Neural progenitor cell (in vitro differentiated cells): ENCODE data around the gene PTP4A2. TPM values are rescaled to one million over a fixed set of nuclear protein-coding genes. Genes with fewer than 3 reads are reported as not detected.
"Not testable (repeated sequence)": the region's sequence is repeated elsewhere in the genome, so short reads cannot be mapped to it uniquely, and the experiment has no call there.

Source experiments
- DNase-seq: peaks from one replicate; pipeline ENCODE4 v3.0.0-alpha.2; 2016; ENCODE audit warnings: low spot score
- H2AFZ ChIP-seq: fragments of 200-600 bp; sonication (generic); replicated peaks from 2 replicates; pipeline ENCODE4 v1.6.1; 2016; ENCODE audit warnings: antibody characterized with exemption
- H3F3A ChIP-seq: fragments of 200-600 bp; sonication (generic); 2 replicates; pipeline ENCODE4 v1.6.1; 2016; ENCODE audit warnings: antibody characterized with exemption, low read depth
- H3K27ac ChIP-seq: fragments of 200-600 bp; sonication (generic); 2 replicates; pipeline ENCODE4 v1.5.1; 2016; ENCODE audit warnings: mild to moderate bottlenecking
- H3K27me3 ChIP-seq: fragments of 200-600 bp; sonication (generic); 2 replicates; pipeline ENCODE4 v1.6.1; 2016; ENCODE audit warnings: mild to moderate bottlenecking, moderate library complexity
- H3K36me3 ChIP-seq: fragments of 200-600 bp; sonication (generic); 2 replicates; pipeline ENCODE4 v1.5.1; 2016
- H3K4me1 ChIP-seq: fragments of 200-600 bp; sonication (generic); 2 replicates; pipeline ENCODE4 v1.6.1; 2016; ENCODE audit warnings: mixed run types
- H3K4me2 ChIP-seq: fragments of 200-600 bp; sonication (generic); 2 replicates; pipeline ENCODE4 v1.6.1; 2016
- H3K4me3 ChIP-seq: fragments of 200-600 bp; sonication (generic); 2 replicates; pipeline ENCODE4 v1.5.1; 2016
- H3K79me2 ChIP-seq: fragments of 200-600 bp; sonication (generic); 2 replicates; pipeline ENCODE4 v1.6.1; 2016; ENCODE audit warnings: low read depth
- H3K9ac ChIP-seq: fragments of 200-600 bp; sonication (generic); 2 replicates; pipeline ENCODE4 v1.6.1; 2016
- H3K9me3 ChIP-seq: fragments of 200-600 bp; sonication (generic); 2 replicates; pipeline ENCODE4 v1.5.1; 2016; ENCODE audit warnings: low read depth
- H4K20me1 ChIP-seq: fragments of 200-600 bp; sonication (generic); 2 replicates; pipeline ENCODE4 v1.6.1; 2016; ENCODE audit warnings: low read depth
- H3K27ac Mint-ChIP-seq: 3 replicates; pipeline ENCODE4 v1.8.0; 2021; ENCODE audit warnings: mixed read lengths
- H3K27me3 Mint-ChIP-seq: 2 replicates; pipeline ENCODE4 v1.8.0; 2022; ENCODE audit warnings: low read depth, mild to moderate bottlenecking, inconsistent platforms, moderate library complexity, mixed read lengths; ENCODE audit not compliant: insufficient read depth
- H3K36me3 Mint-ChIP-seq: 3 replicates; pipeline ENCODE4 v1.8.0; 2021; ENCODE audit warnings: mixed read lengths
- H3K4me1 Mint-ChIP-seq: 3 replicates; pipeline ENCODE4 v1.8.0; 2021; ENCODE audit warnings: mixed read lengths
- H3K4me3 Mint-ChIP-seq: 3 replicates; pipeline ENCODE4 v1.8.0; 2021; ENCODE audit warnings: mild to moderate bottlenecking, moderate library complexity, mixed read lengths
- H3K9me3 Mint-ChIP-seq: 3 replicates; pipeline ENCODE4 v1.8.0; 2020; ENCODE audit warnings: mixed read lengths
- EZH2 ChIP-seq: fragments of 200-600 bp; sonication (generic); IDR thresholded peaks from 2 replicates; pipeline ENCODE4 v1.6.1; 2017; ENCODE audit warnings: antibody characterized with exemption, mild to moderate bottlenecking, moderate library complexity
- EZH2phosphoT487 ChIP-seq: fragments of 200-600 bp; sonication (generic); IDR thresholded peaks from 2 replicates; pipeline ENCODE4 v1.6.1; 2017; ENCODE audit warnings: antibody characterized with exemption
- total RNA-seq: library from RNA; depleted of rRNA; stranded (reverse); fragments of >200 nt; gene quantifications from 2 replicates; pipeline ENCODE4 v1.2.3, GENCODE V29; 2015; ENCODE audit warnings: low replicate concordance
- TF ChIP-seq, protein P1 (sequence below): fragments of 200-600 bp; sonication (generic); IDR thresholded peaks from 2 replicates; pipeline ENCODE4 v1.5.1; 2017; ENCODE audit warnings: antibody characterized with exemption, mild to moderate bottlenecking

PTP4A2 gene
- total RNA-seq, 1 donor from 2014 or later = 540 TPM

DNA sequence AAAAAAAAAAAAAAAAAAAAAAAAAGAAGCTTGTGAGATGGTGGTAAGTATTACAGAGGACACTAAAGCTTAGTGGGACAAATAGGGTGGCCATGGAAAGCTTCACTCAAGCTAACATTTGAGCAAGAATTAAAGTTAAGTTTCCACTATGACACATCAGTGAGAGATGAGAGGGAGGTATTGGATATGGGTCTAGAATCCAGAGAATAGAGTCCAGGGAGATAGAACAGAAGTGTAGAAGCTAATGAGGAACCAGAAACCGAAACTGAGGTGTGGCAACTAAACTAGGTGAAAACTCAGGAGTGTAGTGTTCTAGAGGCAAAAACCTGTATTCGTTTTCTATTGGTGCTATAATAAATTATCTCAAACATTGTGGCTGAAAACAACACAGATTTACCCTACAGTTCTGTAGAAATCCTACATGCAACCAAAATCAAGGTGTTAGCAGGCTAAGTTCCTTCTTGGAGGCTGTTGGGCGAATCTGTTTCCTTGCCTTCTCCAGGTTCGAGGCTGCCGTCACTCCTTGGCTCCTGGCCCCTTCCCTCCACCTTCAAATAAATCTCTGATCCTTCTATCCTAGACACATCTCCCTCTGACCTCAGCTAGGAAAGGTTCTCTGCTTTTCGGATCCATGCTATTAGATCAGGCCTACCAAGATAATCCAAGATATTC is 36.2 kb downstream of the PTP4A2 start:
- no peak overlapping the region for H3K4me3 ChIP-seq
- Mint-ChIP-seq H3K9me3 (peaks cover 8% of the 10 kb centered on the region), H3K27me3 (no peaks in the 10 kb centered on the region), H3K36me3 (peaks cover 5% of the 10 kb centered on the region), H3K27ac (no peak overlapping the region), H3K4me3 (no peak overlapping the region), H3K4me1 (no peaks in the 10 kb centered on the region)
- H4K20me1 ChIP-seq = no peaks in the 10 kb centered on the region
- no peaks in the 10 kb centered on the region for H3F3A ChIP-seq
- H3K9me3 ChIP-seq = no peaks in the 10 kb centered on the region
- no peak overlapping the region for H3K27ac ChIP-seq
- TF ChIP-seq, protein P1, sequence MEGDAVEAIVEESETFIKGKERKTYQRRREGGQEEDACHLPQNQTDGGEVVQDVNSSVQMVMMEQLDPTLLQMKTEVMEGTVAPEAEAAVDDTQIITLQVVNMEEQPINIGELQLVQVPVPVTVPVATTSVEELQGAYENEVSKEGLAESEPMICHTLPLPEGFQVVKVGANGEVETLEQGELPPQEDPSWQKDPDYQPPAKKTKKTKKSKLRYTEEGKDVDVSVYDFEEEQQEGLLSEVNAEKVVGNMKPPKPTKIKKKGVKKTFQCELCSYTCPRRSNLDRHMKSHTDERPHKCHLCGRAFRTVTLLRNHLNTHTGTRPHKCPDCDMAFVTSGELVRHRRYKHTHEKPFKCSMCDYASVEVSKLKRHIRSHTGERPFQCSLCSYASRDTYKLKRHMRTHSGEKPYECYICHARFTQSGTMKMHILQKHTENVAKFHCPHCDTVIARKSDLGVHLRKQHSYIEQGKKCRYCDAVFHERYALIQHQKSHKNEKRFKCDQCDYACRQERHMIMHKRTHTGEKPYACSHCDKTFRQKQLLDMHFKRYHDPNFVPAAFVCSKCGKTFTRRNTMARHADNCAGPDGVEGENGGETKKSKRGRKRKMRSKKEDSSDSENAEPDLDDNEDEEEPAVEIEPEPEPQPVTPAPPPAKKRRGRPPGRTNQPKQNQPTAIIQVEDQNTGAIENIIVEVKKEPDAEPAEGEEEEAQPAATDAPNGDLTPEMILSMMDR = no peak
- TF ChIP-seq EZH2phosphoT487 = no peak
- no peak for TF ChIP-seq EZH2
- H3K79me2 ChIP-seq = no peaks in the 10 kb centered on the region
- no peak overlapping the region for H3K4me2 ChIP-seq
- no peak overlapping the region for H3K9ac ChIP-seq
- no peaks in the 10 kb centered on the region for H3K27me3 ChIP-seq
- no peaks in the 10 kb centered on the region for H3K4me1 ChIP-seq
- no peak for DNase-seq
- no peak overlapping the region for H2AFZ ChIP-seq
- H3K36me3 ChIP-seq = no peaks in the 10 kb centered on the region

DNA sequence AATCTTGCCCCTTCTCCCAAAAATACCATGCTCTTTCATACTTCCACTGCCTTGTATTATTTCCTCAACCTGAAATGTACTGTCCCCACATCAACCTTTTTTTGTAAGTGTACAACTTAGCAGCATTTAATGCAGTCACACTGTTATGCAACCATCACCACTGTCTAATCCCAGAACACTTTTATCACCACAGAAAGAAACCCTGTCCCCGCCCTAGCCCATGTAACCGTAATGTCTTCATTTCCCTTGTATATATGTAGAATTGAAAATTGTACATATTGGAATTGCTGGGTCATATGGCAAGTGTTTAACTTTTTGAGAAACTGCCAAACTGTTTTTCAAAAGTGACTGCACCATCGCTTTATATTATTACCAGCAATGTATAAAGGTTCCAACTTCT is 37.4 kb downstream of the PTP4A2 start:
- Mint-ChIP-seq H3K27ac (no peak overlapping the region), H3K4me3 (no peak overlapping the region), H3K36me3 (peaks cover 5% of the 10 kb centered on the region), H3K27me3 (peaks cover under 1% of the 10 kb centered on the region), H3K4me1 (no peaks in the 10 kb centered on the region), H3K9me3 (peaks cover 8% of the 10 kb centered on the region)
- no peaks in the 10 kb centered on the region for H4K20me1 ChIP-seq
- DNase-seq = no peak
- no peaks in the 10 kb centered on the region for H3F3A ChIP-seq
- no peaks in the 10 kb centered on the region for H3K79me2 ChIP-seq
- no peak overlapping the region for H3K4me2 ChIP-seq
- H3K9me3 ChIP-seq = no peaks in the 10 kb centered on the region
- no peak overlapping the region for H3K27ac ChIP-seq
- no peak overlapping the region for H3K9ac ChIP-seq
- no peak overlapping the region for H3K4me3 ChIP-seq
- no peaks in the 10 kb centered on the region for H3K36me3 ChIP-seq
- H3K4me1 ChIP-seq = no peaks in the 10 kb centered on the region
- TF ChIP-seq EZH2 = no peak
- TF ChIP-seq EZH2phosphoT487 = no peak
- TF ChIP-seq, protein P1 = no peak
- H3K27me3 ChIP-seq = no peaks in the 10 kb centered on the region
- H2AFZ ChIP-seq = no peak overlapping the region

DNA sequence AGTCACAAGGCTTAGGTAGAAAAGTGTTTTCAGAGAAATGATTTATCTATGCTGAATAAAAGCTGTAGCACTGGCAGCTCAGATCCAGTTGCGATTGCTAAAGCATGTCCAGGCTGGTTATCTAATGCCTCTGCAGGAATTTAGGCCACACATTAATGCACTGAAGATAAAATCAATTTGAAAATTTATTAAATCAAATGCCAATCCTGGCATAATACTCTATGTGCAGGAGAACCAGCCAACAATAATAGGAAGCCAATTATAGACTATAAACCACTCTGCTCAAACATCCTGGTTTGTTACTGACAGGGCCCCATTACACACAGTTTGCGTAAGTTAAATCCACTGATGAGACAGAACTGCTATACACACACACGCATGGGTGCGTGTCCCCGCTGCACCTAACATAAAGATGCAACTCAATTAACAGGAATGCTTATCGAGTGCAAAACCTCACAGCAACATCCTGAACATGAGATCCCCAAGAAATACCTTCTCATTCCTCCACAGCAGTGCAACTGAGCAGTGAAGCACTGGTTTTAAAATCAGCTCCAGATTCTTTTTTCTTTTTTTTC is 40.6 kb downstream of the PTP4A2 start:
- H3K36me3 Mint-ChIP-seq = peaks cover 5% of the 10 kb centered on the region
- no peak overlapping the region for H3K4me3 Mint-ChIP-seq

DNA sequence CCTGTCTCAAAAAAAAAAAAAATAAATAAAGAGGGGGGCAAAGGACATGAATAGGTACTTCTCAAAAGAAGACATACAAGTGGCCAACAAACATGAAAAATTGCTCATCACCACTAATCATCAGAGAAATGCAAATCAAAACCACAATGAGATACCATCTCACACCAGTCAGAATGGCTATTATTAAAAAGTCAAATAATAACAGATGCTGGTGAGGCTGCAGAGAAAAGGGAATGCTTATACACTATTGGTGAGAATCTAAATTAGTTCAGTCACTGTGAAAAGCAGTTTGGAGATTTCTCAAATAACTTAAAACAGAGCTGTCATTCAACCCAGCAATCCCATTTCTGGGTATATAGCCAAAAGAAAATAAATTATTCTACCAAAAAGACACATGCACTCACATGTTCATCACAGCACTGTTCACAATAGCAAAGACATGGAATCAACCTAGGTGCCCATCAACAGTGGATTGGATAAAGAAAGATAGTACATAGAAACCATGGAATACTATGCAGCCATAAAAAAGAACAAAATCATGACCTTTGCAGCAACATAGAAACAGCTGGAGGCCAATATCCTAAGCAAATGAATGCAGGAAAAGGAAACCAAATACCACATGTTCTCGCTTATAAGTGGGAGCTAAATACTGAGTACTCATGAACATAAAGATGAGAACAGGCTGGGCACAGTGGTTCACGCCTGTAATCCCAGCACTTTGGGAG is 42.5 kb downstream of the PTP4A2 start:
- H4K20me1 ChIP-seq, H3K4me1 Mint-ChIP-seq, H3K4me1 ChIP-seq, H3K27me3 ChIP-seq, H3K4me2 ChIP-seq, H3K27me3 Mint-ChIP-seq, H3K27ac Mint-ChIP-seq, H3K9me3 Mint-ChIP-seq, H3K4me3 ChIP-seq, H3K9ac ChIP-seq, H3K4me3 Mint-ChIP-seq, H3K9me3 ChIP-seq, DNase-seq, H3K36me3 Mint-ChIP-seq, H3K79me2 ChIP-seq, H3K27ac ChIP-seq, H3K36me3 ChIP-seq, H2AFZ ChIP-seq, H3F3A ChIP-seq: not testable (repeated sequence)

More for the DNA sequence above, 40.6 kb downstream of the PTP4A2 start:
- no peak overlapping the region for H3K27ac Mint-ChIP-seq
- Histone ChIP-seq H3K79me2 (no peaks in the 10 kb centered on the region), H3K4me3 (no peak overlapping the region), H3K4me1 (no peaks in the 10 kb centered on the region), H3K4me2 (no peak overlapping the region), H3K27me3 (no peaks in the 10 kb centered on the region), H3K27ac (no peak overlapping the region), H3K36me3 (no peaks in the 10 kb centered on the region), H2AFZ (no peak overlapping the region), H3K9me3 (no peaks in the 10 kb centered on the region), H3F3A (no peaks in the 10 kb centered on the region), H4K20me1 (no peaks in the 10 kb centered on the region), H3K9ac (no peak overlapping the region)
- H3K4me1 Mint-ChIP-seq = no peaks in the 10 kb centered on the region
- H3K27me3 Mint-ChIP-seq = peaks cover 2% of the 10 kb centered on the region
- peaks cover 11% of the 10 kb centered on the region for H3K9me3 Mint-ChIP-seq
- no peak for DNase-seq
- TF ChIP-seq EZH2phosphoT487 (no peak), EZH2 (no peak)
- TF ChIP-seq, protein P1 = no peak
